CD4-positive, alpha-beta T cell (primary cell): ENCODE data around the gene STRADA. TPM values are rescaled to one million over a fixed set of nuclear protein-coding genes. Genes with fewer than 3 reads are reported as not detected.

Source experiments
- ATAC-seq: fragments of 200-7000 bp; cut with Tn5 transposase; one replicate; pipeline ENCODE4 v1.10.0; 2022; ENCODE audit warnings: mild to moderate bottlenecking; ENCODE audit not compliant: poor library complexity
- CTCF ChIA-PET: fragments of 350-600 bp; sonication (Branson Sonifier 250); formaldehyde crosslinking; loops from one replicate; lab custom pipeline; 2021; ENCODE audit warnings: antibody characterized with exemption, inconsistent platforms; lab: Charles Lee
- POLR2A ChIA-PET: fragments of 350-600 bp; sonication (Branson Sonifier 250); formaldehyde crosslinking; loops from one replicate; lab custom pipeline; 2021; ENCODE audit warnings: antibody characterized with exemption, inconsistent platforms; lab: Charles Lee
- DNase-seq, 14 experiments: peaks; one replicate each; pipeline ENCODE4 v3.0.0-alpha.2; 2013 to 2020; ENCODE audit warnings: mixed read lengths in 2 of 14
- H3K27ac ChIP-seq, 2 donors: one replicate each; pipeline versions ENCODE4 v1.5.1 to v1.7.0; 2013; ENCODE audit warnings: low read length in 2 of 2, low read depth in 1 of 2, mild to moderate bottlenecking in 1 of 2
- H3K27me3 ChIP-seq, 2 experiments: 1 replicate in 1 of 2; 2 replicates in 1 of 2; pipeline versions ENCODE4 v1.6.1 to v1.7.0; 2013; ENCODE audit warnings: low read length in 2 of 2, control low read depth in 1 of 2, mild to moderate bottlenecking in 1 of 2, moderate library complexity in 1 of 2; ENCODE audit not compliant: insufficient read depth in 2 of 2, control insufficient read depth in 1 of 2
- H3K36me3 ChIP-seq: one replicate; pipeline ENCODE4 v1.6.1; 2013; ENCODE audit warnings: low read length, control low read depth; ENCODE audit not compliant: insufficient read depth
- H3K4me1 ChIP-seq: one replicate; pipeline ENCODE4 v1.6.1; 2013; ENCODE audit warnings: low read length, control low read depth; ENCODE audit not compliant: insufficient read depth
- H3K4me3 ChIP-seq: one replicate; pipeline ENCODE4 v1.5.1; 2013; ENCODE audit warnings: mild to moderate bottlenecking, low read length, moderate library complexity
- H3K9me3 ChIP-seq, 2 experiments: 1 replicate in 1 of 2; 2 replicates in 1 of 2; pipeline versions ENCODE4 v1.6.1 to v1.7.0; 2013; ENCODE audit warnings: low read length in 2 of 2, mild to moderate bottlenecking in 2 of 2, control low read depth in 1 of 2, moderate library complexity in 1 of 2; ENCODE audit not compliant: control insufficient read depth in 1 of 2, insufficient read depth in 1 of 2
- H3K27ac Mint-ChIP-seq: one replicate; pipeline ENCODE4 v1.8.0; 2020; ENCODE audit warnings: mixed read lengths
- H3K27me3 Mint-ChIP-seq: one replicate; pipeline ENCODE4 v1.8.0; 2021; ENCODE audit warnings: mixed read lengths
- H3K36me3 Mint-ChIP-seq: one replicate; pipeline ENCODE4 v1.8.0; 2021; ENCODE audit warnings: low read depth, mixed read lengths
- H3K4me1 Mint-ChIP-seq: one replicate; pipeline ENCODE4 v1.8.0; 2021; ENCODE audit warnings: low read depth, mixed read lengths
- H3K4me3 Mint-ChIP-seq: one replicate; pipeline ENCODE4 v1.8.0; 2020; ENCODE audit warnings: mild to moderate bottlenecking, mixed read lengths
- H3K9me3 Mint-ChIP-seq: one replicate; pipeline ENCODE4 v1.8.0; 2020; ENCODE audit warnings: mixed read lengths
- CTCF ChIP-seq: fragments of 200-600 bp; IDR thresholded peaks from one replicate; pipeline ENCODE4 v1.8.0; 2022; ENCODE audit warnings: antibody characterized with exemption, mild to moderate bottlenecking
- intact Hi-C, 2 experiments: fragments of 100-400 bp; cut with DNase I in 1 of 2; cut with micrococcal nuclease in 1 of 2; formaldehyde crosslinking; loops; one replicate each; pipeline versions ENCODE4 v1.15.1 to v1.9.0; 2023 to 2025; cut with DNase I, micrococcal nuclease
- total RNA-seq, 174 experiments: library from RNA in 2 of 174; stranded (reverse) in 2 of 174; gene quantifications; one replicate each; pipeline ENCODE4 v1.2.3 and lab custom pipeline; 2021 to 2026

The STRADA gene
- total RNA-seq, 2 experiments from 2014 or later, result 50.9 to 51.0 TPM

- Histone ChIP-seq H3K36me3 (peaks cover 55% of the 10 kb centered on the region), H3K4me1 (peaks cover 16% of the 10 kb centered on the region), H3K9me3 (no peaks in the 10 kb centered on the region), H3K4me3 (no peak overlapping the region), H3K27me3 (no peaks in the 10 kb centered on the region), H3K27ac (no peak overlapping the region)
- H3K36me3 Mint-ChIP-seq, result peaks cover 70% of the 10 kb centered on the region
- H3K27me3 Mint-ChIP-seq, result no peaks in the 10 kb centered on the region
- intact Hi-C loops, result no loop called here
- H3K4me1 Mint-ChIP-seq, result peaks cover 54% of the 10 kb centered on the region
- H3K9me3 Mint-ChIP-seq, result no peaks in the 10 kb centered on the region
- H3K27ac Mint-ChIP-seq, result no peak overlapping the region
- ATAC-seq (no peak), DNase-seq (no peak)
- no peak for TF ChIP-seq CTCF
- no peak overlapping the region for H3K4me3 Mint-ChIP-seq
- CTCF ChIA-PET, result interaction anchor here (1.3 kb wide), 1 partner anchor 144 kb away, joined by 3 read pairs; the partner anchor contains the start of gene MAP3K3
- POLR2A ChIA-PET, result interaction anchor here (0.6 to 1.5 kb wide), 3 partner anchors 24 to 105 kb away, joined by 3 to 5 read pairs (median 4); no protein-coding TSS in a partner anchor
Observed at GRCh38 chr17:63766754-63767153, 25.2 kb upstream of the STRADA start.

DNA sequence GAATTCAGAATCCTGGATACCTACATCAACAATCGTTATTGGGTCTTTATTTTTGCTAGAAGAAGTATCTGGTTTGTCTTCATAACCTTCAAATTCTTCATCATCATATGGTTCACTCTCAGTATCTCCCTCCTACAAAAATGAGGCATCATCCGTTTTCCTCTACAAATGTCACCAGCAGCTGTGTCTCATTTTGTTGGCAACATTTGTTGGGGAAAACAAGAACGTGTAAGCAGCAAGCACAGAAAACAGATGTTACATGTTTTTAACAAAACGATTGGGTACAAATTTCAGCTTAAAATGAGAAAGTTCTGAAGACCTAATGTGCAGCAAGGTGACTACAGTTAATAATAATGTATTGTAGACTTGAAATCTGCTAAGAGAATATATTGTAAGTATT lies 23.1 kb upstream of the STRADA start:
- Histone ChIP-seq H3K36me3 (peaks cover 66% of the 10 kb centered on the region), H3K9me3 (no peaks in the 10 kb centered on the region), H3K4me1 (no peaks in the 10 kb centered on the region), H3K27me3 (no peaks in the 10 kb centered on the region), H3K27ac (no peak overlapping the region), H3K4me3 (no peak overlapping the region)
- ATAC-seq, result no peak
- Mint-ChIP-seq H3K27me3 (no peaks in the 10 kb centered on the region), H3K9me3 (no peaks in the 10 kb centered on the region), H3K36me3 (peaks cover 81% of the 10 kb centered on the region), H3K4me1 (peaks cover 39% of the 10 kb centered on the region), H3K27ac (no peak overlapping the region), H3K4me3 (no peak overlapping the region)
- DNase-seq, result no peak
- ChIA-PET POLR2A (interaction anchor here (0.7 to 5.2 kb wide), 5 partner anchors 8 to 71 kb away, joined by 3 to 29 read pairs (median 4); partner anchors contain the start of genes CCDC47 and DDX42), CTCF (interaction anchor here (0.8 to 1.6 kb wide), 3 partner anchors 66 to 84 kb away, joined by 3 read pairs; no protein-coding TSS in a partner anchor)
- TF ChIP-seq CTCF, result no peak
- intact Hi-C loops, result no loop called here

- H3K9me3 ChIP-seq, result no peaks in the 10 kb centered on the region
- Mint-ChIP-seq H3K9me3 (no peaks in the 10 kb centered on the region), H3K4me1 (peaks cover 32% of the 10 kb centered on the region), H3K36me3 (peaks cover 89% of the 10 kb centered on the region), H3K4me3 (no peak overlapping the region), H3K27ac (no peak overlapping the region), H3K27me3 (no peaks in the 10 kb centered on the region)
- H3K27me3 ChIP-seq, result no peaks in the 10 kb centered on the region
- ATAC-seq, result no peak
- POLR2A ChIA-PET, result interaction anchor here (0.7 to 5.2 kb wide), 5 partner anchors 11 to 64 kb away, joined by 3 to 29 read pairs (median 3); partner anchors contain the start of genes CCDC47 and DDX42
- DNase-seq, result no peak
- no peak overlapping the region for H3K4me3 ChIP-seq
- TF ChIP-seq CTCF, result no peak
- H3K27ac ChIP-seq, result no peak overlapping the region
- no peaks in the 10 kb centered on the region for H3K4me1 ChIP-seq
- intact Hi-C loops, result no loop called here
- peaks cover 67% of the 10 kb centered on the region for H3K36me3 ChIP-seq
- CTCF ChIA-PET, result interaction anchor here (1.4 kb wide), 1 partner anchor 23 kb away, joined by 3 read pairs; no protein-coding TSS in a partner anchor
Observed at GRCh38 chr17:63762161-63763078, 20.8 kb upstream of the STRADA start.
